K562 (cell line): ENCODE measurements around the gene TMEM139. TPM values are rescaled to one million over a fixed set of nuclear protein-coding genes. Genes with fewer than 3 reads are reported as not detected.

Experiments
- ATAC-seq: fragments of 200-7000 bp; cut with Tn5 transposase; 3 replicates; pipeline ENCODE4 v1.9.1; 2020; ENCODE audit warnings: moderate library complexity
- BruUV-seq: library from RNA; stranded (reverse); fragments of 400-500 nt; replicated peaks from 2 replicates; lab custom pipeline; 2021; lab: Mats Ljungman, UMichigan
- CTCF ChIA-PET: fragments of 300-600 bp; formaldehyde crosslinking; extraction: SDS; loops from one replicate; lab custom pipeline; 2021; ENCODE audit warnings: low intra/inter-chr PET ratio; lab: Yijun Ruan, JAX
- POLR2A ChIA-PET: fragments of 300-600, 350-650 bp; sonication (Branson Sonifier 250); formaldehyde crosslinking; extraction: SDS; loops from one replicate; lab custom pipeline; 2021; ENCODE audit warnings: antibody characterized with exemption, inconsistent platforms; lab: Yijun Ruan, JAX
- DNase-seq, 4 experiments: peaks; one replicate each; pipeline versions ENCODE4 v3.0.0 to v3.0.0-alpha.2; 2011 to 2018; ENCODE audit warnings: low spot score in 3 of 4, mixed read lengths in 3 of 4; ENCODE audit errors: extremely low read depth in 1 of 4
- FAIRE-seq: peaks from 2 replicates; lab custom pipeline; 2011; peaks lifted over from hg19 to GRCh38; lab: Jason Lieb, UNC
- H2AFZ ChIP-seq: 2 replicates; pipeline ENCODE4 v1.6.0; 2011; ENCODE audit warnings: low read depth, low read length, control low read depth, inconsistent platforms
- H3K27ac ChIP-seq: fragments of 200-600 bp; 3 replicates; pipeline ENCODE4 v1.8.0; 2011; ENCODE audit warnings: low read depth, mild to moderate bottlenecking, control low read depth, inconsistent platforms, low read length, moderate library complexity, mixed read lengths; ENCODE audit errors: extremely low read depth
- H3K27me3 ChIP-seq, 2 experiments: fragments of 300-600 bp in 1 of 2; 2 replicates in 1 of 2; 3 replicates in 1 of 2; pipeline versions ENCODE4 v1.6.0 to v1.8.0; 2011; ENCODE audit warnings: inconsistent platforms in 2 of 2, low read length in 2 of 2, mild to moderate bottlenecking in 1 of 2, mixed read lengths in 1 of 2, moderate library complexity in 1 of 2; ENCODE audit not compliant: control insufficient read depth in 2 of 2, insufficient read depth in 2 of 2
- H3K36me3 ChIP-seq: fragments of 300-600 bp; 3 replicates; pipeline ENCODE4 v1.8.0; 2011; ENCODE audit warnings: mild to moderate bottlenecking, low read length, inconsistent platforms; ENCODE audit not compliant: control insufficient read depth, insufficient read depth
- H3K4me1 ChIP-seq, 2 experiments: fragments of 200-600 bp in 1 of 2; replicated peaks in 1 of 2; 2 replicates in 1 of 2; 3 replicates in 1 of 2; pipeline versions ENCODE4 v1.5.1 to v1.8.0; 2011; ENCODE audit warnings: inconsistent platforms in 2 of 2, low read length in 2 of 2, mild to moderate bottlenecking in 1 of 2, mixed read lengths in 1 of 2, moderate library complexity in 1 of 2; ENCODE audit not compliant: control insufficient read depth in 2 of 2, insufficient read depth in 2 of 2
- H3K4me2 ChIP-seq: 2 replicates; pipeline ENCODE4 v1.6.1; 2011; ENCODE audit warnings: low read length, control low read depth, inconsistent platforms, mixed read lengths; ENCODE audit not compliant: insufficient read depth
- H3K4me3 ChIP-seq: fragments of 200-600 bp; sonication (generic), shearing (Covaris generic); 2 replicates; pipeline ENCODE4 v1.5.1; 2016; ENCODE audit warnings: control low read depth, inconsistent platforms
- H3K79me2 ChIP-seq: fragments of 200-600 bp; 3 replicates; pipeline ENCODE4 v1.8.0; 2011; ENCODE audit warnings: low read length, inconsistent platforms; ENCODE audit not compliant: control insufficient read depth, insufficient read depth
- H3K9ac ChIP-seq, 2 experiments: 2 replicates each; pipeline versions ENCODE4 v1.6.0 to v1.6.1; 2011; ENCODE audit warnings: low read depth in 2 of 2, low read length in 2 of 2, control low read depth in 1 of 2, inconsistent platforms in 1 of 2, mild to moderate bottlenecking in 1 of 2, mixed read lengths in 1 of 2; ENCODE audit not compliant: insufficient read depth in 1 of 2
- H3K9me1 ChIP-seq: one replicate; pipeline ENCODE4 v1.6.0; 2011; ENCODE audit warnings: inconsistent platforms, mild to moderate bottlenecking, low read length, moderate library complexity; ENCODE audit not compliant: control insufficient read depth, insufficient read depth
- H3K9me3 ChIP-seq: replicated peaks from 2 replicates; pipeline ENCODE4 v1.5.1; 2011; ENCODE audit warnings: low read depth, low read length, inconsistent platforms; ENCODE audit not compliant: control insufficient read depth, insufficient read depth
- H4K20me1 ChIP-seq: replicated peaks from 2 replicates; pipeline ENCODE4 v1.6.1; 2011; ENCODE audit warnings: low read length, inconsistent platforms, mixed read lengths; ENCODE audit not compliant: control insufficient read depth, insufficient read depth
- GABPB1 ChIP-seq: sonication (generic); formaldehyde crosslinking; IDR thresholded peaks from 2 replicates; pipeline ENCODE4 v1.8.0; 2022; ENCODE audit warnings: mild to moderate bottlenecking, missing genetic modification reagents
- GTF2E2 ChIP-seq: fragments of 200-800 bp; sonication (Bioruptor generic); IDR thresholded peaks from 2 replicates; pipeline ENCODE4 v1.6.1; 2016; ENCODE audit warnings: missing genetic modification characterization, missing compliant biosample characterization
- HIVEP1 ChIP-seq: fragments of 250-450 bp; sonication (Bioruptor Pico); IDR thresholded peaks from 2 replicates; pipeline ENCODE4 v1.4.0; 2020; ENCODE audit warnings: mild to moderate bottlenecking
- KAT7 ChIP-seq: sonication (generic); formaldehyde crosslinking; IDR thresholded peaks from 2 replicates; pipeline ENCODE4 v1.8.0; 2022; ENCODE audit warnings: missing genetic modification reagents, mild to moderate bottlenecking, borderline replicate concordance
- NBN ChIP-seq: fragments of 450-650 bp; IDR thresholded peaks from 2 replicates; pipeline ENCODE4 v1.6.1; 2016; ENCODE audit warnings: low read depth, mild to moderate bottlenecking
- REST ChIP-seq, 2 experiments: fragments of 450-650 bp; formaldehyde crosslinking in 1 of 2; IDR thresholded peaks; 2 replicates each; pipeline versions ENCODE4 v1.4.0 to v1.6.1; 2014 to 2020; ENCODE audit warnings: mild to moderate bottlenecking in 2 of 2, borderline replicate concordance in 1 of 2, low read depth in 1 of 2
- XRCC4 ChIP-seq: IDR thresholded peaks from one replicate; pipeline ENCODE4 v1.6.1; 2011; ENCODE audit not compliant: insufficient read depth, insufficient read length; ENCODE audit errors: extremely low read depth
- ZNF23 ChIP-seq: fragments of 250-450 bp; sonication (Bioruptor Pico); IDR thresholded peaks from 2 replicates; pipeline ENCODE4 v1.4.0; 2020; ENCODE audit warnings: mild to moderate bottlenecking
- ZNF3 ChIP-seq: fragments of 250-450 bp; sonication (Bioruptor Pico); IDR thresholded peaks from 2 replicates; pipeline ENCODE4 v1.5.0; 2021; ENCODE audit warnings: mild to moderate bottlenecking, moderate library complexity
- ZNF511 ChIP-seq: sonication (generic); formaldehyde crosslinking; IDR thresholded peaks from 2 replicates; pipeline ENCODE4 v1.8.0; 2022; ENCODE audit warnings: mild to moderate bottlenecking, missing genetic modification reagents
- ZNF561 ChIP-seq: fragments of 450-650 bp; formaldehyde crosslinking; conservative IDR thresholded peaks from 2 replicates; pipeline ENCODE4 v1.4.0; 2020; ENCODE audit warnings: mild to moderate bottlenecking, moderate library complexity
- WGBS: fragments of 100-300 bp; shearing (Covaris generic); methylation state at CpG from one replicate; pipeline ENCODE4 v1.1.6; 2016; ENCODE audit warnings: low coverage, mixed read lengths; ENCODE audit not compliant: insufficient coverage; ENCODE audit errors: missing lambda C conversion rate; 5-methylcytosine and 5-hydroxymethylcytosine counted together
- in situ Hi-C: fragments of 300-500 bp; cut with MboI; formaldehyde crosslinking; loops from 4 replicates; pipeline ENCODE4 v1.15.0; 2018; ENCODE audit warnings: inconsistent platforms, mixed read lengths
- intact Hi-C: fragments of 100-400 bp; cut with micrococcal nuclease; formaldehyde crosslinking; loops from 2 replicates; pipeline ENCODE4 v1.14.2; 2022
- polyA plus RNA-seq, 8 experiments: library from polyadenylated mRNA; depleted of rRNA in 4 of 8; stranded (reverse) in 5 of 8; unstranded in 3 of 8; fragments of >200 nt; fragmentation: Nextera tagmentation in 2 of 8; fragmentation: Illumina TruSeq in 1 of 8; extraction: Ambion mirVana in 2 of 8; extraction: Trizol in 1 of 8; gene quantifications; 2 replicates each; pipeline versions ENCODE4 v1.2.1 to v1.2.3, GENCODE V29; 2011 to 2014; ENCODE audit warnings: inconsistent platforms in 1 of 8, missing spikeins in 1 of 8
- total RNA-seq, 7 experiments: library from RNA; depleted of rRNA in 6 of 7; stranded (reverse); fragments of >200 nt in 6 of 7; fragmentation: Illumina TruSeq in 2 of 7; extraction: Trizol in 2 of 7; gene quantifications; 2 replicates each; pipeline versions ENCODE4 v1.2.1 to v1.2.3, GENCODE V29; 2011 to 2021; ENCODE audit warnings: low replicate concordance in 1 of 7

TMEM139 gene
- total and polyA plus RNA-seq, 9 of the 15 experiments (the other 6 are each of a cell fraction or from before 2014, with no cell fraction given): 0.27 to 1.8 (median 0.79) TPM

GRCh38 chr7:143329471-143330170 lies 44.9 kb downstream of the TMEM139 start:
- ATAC-seq (peak; percentile 72), FAIRE-seq (no peak), DNase-seq (no peak)
- no TSS peak for BruUV-seq
- POLR2A ChIA-PET: interaction anchor here (1.2 kb wide), 1 partner anchor 26 kb away, joined by 3 read pairs; no protein-coding TSS in a partner anchor
- CTCF ChIA-PET: interaction anchor here (0.6 kb wide), 1 partner anchor 56 kb away, joined by 3 read pairs; no protein-coding TSS in a partner anchor
- Histone ChIP-seq H3K79me2 (no peaks in the 10 kb centered on the region), H3K36me3 (no peaks in the 10 kb centered on the region), H3K27ac (no peak overlapping the region), H3K9me3 (no peaks in the 10 kb centered on the region), H2AFZ (no peak overlapping the region), H3K27me3 (peaks cover 44 to 65% of the 10 kb centered on the region in 2 experiments), H3K9ac (no peak overlapping the region), H3K4me1 (no peaks in the 10 kb centered on the region), H4K20me1 (no peaks in the 10 kb centered on the region), H3K4me3 (no peak overlapping the region), H3K4me2 (no peak overlapping the region), H3K9me1 (no peaks in the 10 kb centered on the region)
- intact Hi-C loops (no loop called here), in situ Hi-C loops (no loop called here)
- 5% methylated on average over 10 of the region's 10 CpGs for WGBS
- peak; percentile 8; the same call in 1 of the 2 replicates for TF ChIP-seq REST (IDR thresholded peaks at IDR 0.05; ENCODE audit: borderline replicate concordance)
- no peak for TF ChIP-seq REST (CRISPR knock-in tag; IDR thresholded peaks at IDR 0.05; ENCODE audit: low read depth)
- TF ChIP-seq ZNF511 (CRISPR knock-in tag): no peak
- TF ChIP-seq ZNF3 (CRISPR knock-in tag): no peak
- no peak for TF ChIP-seq ZNF561 (CRISPR knock-in tag)
- no peak for TF ChIP-seq GABPB1 (CRISPR knock-in tag)
- no peak for TF ChIP-seq KAT7 (CRISPR knock-in tag)
- TF ChIP-seq HIVEP1: no peak
- no peak for TF ChIP-seq GTF2E2 (tag)
- TF ChIP-seq ZNF23: no peak
- TF ChIP-seq NBN: no peak
- no peak for TF ChIP-seq XRCC4
